Transverse colon (tissue), 4 donors: ENCODE measurements around the gene PIANP.

Source experiments
- POLR2A ChIP-seq: fragments of 450-650 bp; IDR thresholded peaks from one replicate; pipeline ENCODE4 v1.6.1; 2016; ENCODE audit warnings: antibody characterized with exemption, mild to moderate bottlenecking, moderate library complexity
- POLR2AphosphoS5 ChIP-seq, 3 donors: sonication (generic); formaldehyde crosslinking; IDR thresholded peaks; one replicate each; pipeline ENCODE4 v1.6.1; 2016; ENCODE audit warnings: antibody characterized with exemption in 3 of 3
- TF ChIP-seq, protein P1 (sequence below), 5 experiments: fragments of 200-600 bp in 3 of 5; fragments of 450-650 bp in 2 of 5; sonication (generic) in 3 of 5; IDR thresholded peaks; 1 replicate in 2 of 5; 2 replicates in 3 of 5; pipeline ENCODE4 v1.5.1; 2016 to 2017; ENCODE audit warnings: antibody characterized with exemption in 5 of 5, inconsistent platforms in 3 of 5, mild to moderate bottlenecking in 2 of 5, moderate library complexity in 1 of 5

DNA sequence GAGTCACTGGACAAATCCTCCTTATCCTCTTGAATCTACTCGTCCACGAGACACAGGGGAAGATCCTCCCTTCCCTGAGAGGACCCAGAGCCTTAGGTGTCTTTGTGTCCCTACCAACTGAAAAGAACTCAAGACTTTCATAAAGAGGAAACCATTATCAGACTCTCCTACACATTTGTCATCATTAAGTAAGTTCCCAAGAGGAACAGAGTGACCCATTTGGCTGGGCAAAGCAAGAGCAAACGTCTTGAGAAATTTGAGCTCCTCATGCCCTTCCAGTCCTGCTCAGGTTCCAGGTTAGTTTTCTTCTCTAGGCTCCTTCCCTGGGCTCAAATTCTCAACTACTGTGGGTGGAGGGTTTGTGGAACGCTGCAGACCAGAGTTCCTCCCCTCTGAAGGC, 46.6 kb upstream of the PIANP start:
- TF ChIP-seq, protein P1, sequence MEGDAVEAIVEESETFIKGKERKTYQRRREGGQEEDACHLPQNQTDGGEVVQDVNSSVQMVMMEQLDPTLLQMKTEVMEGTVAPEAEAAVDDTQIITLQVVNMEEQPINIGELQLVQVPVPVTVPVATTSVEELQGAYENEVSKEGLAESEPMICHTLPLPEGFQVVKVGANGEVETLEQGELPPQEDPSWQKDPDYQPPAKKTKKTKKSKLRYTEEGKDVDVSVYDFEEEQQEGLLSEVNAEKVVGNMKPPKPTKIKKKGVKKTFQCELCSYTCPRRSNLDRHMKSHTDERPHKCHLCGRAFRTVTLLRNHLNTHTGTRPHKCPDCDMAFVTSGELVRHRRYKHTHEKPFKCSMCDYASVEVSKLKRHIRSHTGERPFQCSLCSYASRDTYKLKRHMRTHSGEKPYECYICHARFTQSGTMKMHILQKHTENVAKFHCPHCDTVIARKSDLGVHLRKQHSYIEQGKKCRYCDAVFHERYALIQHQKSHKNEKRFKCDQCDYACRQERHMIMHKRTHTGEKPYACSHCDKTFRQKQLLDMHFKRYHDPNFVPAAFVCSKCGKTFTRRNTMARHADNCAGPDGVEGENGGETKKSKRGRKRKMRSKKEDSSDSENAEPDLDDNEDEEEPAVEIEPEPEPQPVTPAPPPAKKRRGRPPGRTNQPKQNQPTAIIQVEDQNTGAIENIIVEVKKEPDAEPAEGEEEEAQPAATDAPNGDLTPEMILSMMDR (IDR thresholded peaks at IDR 0.05), result no peak
- TF ChIP-seq POLR2A (no peak), POLR2AphosphoS5 (IDR thresholded peaks at IDR 0.05) (no peak)
